ENCODE results near the gene NAV2. TPM values are rescaled to one million over a fixed set of nuclear protein-coding genes. Genes with fewer than 3 reads are reported as not detected.

The NAV2 gene
- total RNA-seq, 1 experiment from 2014 or later = 23.3 TPM

DNA sequence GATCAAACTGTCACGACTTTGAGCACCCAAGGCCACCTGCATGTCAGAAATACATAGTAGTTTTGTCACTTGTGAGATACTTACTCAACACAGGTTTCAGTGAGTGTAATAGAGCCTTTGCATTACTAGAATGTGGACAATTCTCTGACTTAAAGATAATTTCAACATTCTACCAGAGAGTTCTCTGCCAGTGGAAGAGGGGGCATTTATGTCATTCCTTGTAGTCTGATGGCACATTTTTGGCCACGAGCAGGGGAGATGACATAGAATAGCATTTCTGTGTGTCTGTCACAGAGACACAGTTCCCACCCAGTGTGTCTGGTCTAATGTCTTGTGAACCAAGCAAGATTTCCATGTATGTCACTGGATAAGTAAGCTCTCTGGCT lies 335.1 kb downstream of the NAV2 start:
- no TSS peak for BruUV-seq (replicated peaks)
- Histone ChIP-seq H4K20me1 (ENCODE audit: insufficient read depth) (no peaks in the 10 kb centered on the region; the same call in 1 of the 2 replicates), H3K9me3 (ENCODE audit: insufficient read depth, low read depth) (no peaks in the 10 kb centered on the region), H3K9me2 (ENCODE audit: insufficient read depth) (no peaks in the 10 kb centered on the region), H3F3A (ENCODE audit: insufficient read depth, low read depth) (no peaks in the 10 kb centered on the region), H3K27ac (no peak overlapping the region), H3K79me2 (ENCODE audit: low read depth) (no peaks in the 10 kb centered on the region), H3K4me2 (no peak overlapping the region), H3K4me3 (no peak overlapping the region), H2AFZ (no peak overlapping the region), H3K4me1 (replicated peaks; ENCODE audit: insufficient read depth) (no peaks in the 10 kb centered on the region), H3K36me3 (ENCODE audit: low read depth) (no peaks in the 10 kb centered on the region), H3K27me3 (ENCODE audit: insufficient read depth, low read depth) (no peaks in the 10 kb centered on the region)
- ChIA-PET POLR2A (ENCODE audit: unreplicated experiment) (no interaction called here), CTCF (no interaction called here)
- intact Hi-C loops (cut with micrococcal nuclease; ENCODE audit: unreplicated experiment) = no loop called here
- DNase-seq = no peak
- TF ChIP-seq CTCF (conservative IDR thresholded peaks at IDR 0.05) = no peak
- no peak for TF ChIP-seq EZH2 (IDR thresholded peaks at IDR 0.05; ENCODE audit: low read depth)

DNA sequence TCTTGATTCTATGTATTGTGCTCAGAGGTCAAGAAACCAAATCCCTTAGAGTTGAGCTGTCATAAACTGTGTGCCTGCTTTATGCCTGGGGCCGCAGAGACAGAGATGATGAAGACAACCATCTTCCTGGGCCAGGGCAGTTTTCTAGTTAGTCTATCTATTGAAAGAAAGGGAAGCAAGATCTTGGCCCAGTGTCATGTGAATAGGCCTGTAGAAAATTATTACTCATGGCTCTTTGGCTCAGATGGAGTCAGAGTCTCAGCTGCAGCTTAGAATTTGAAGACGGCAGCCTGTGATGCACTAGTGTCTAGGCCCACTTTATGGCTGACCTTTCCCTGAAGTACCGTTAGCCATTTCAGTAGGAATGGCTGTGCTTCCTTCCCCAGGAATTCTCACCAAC lies 335.6 kb downstream of the NAV2 start:
- no peak for DNase-seq
- no peaks in the 10 kb centered on the region; the same call in 1 of the 2 replicates for H4K20me1 ChIP-seq (ENCODE audit: insufficient read depth)
- ChIA-PET POLR2A (ENCODE audit: unreplicated experiment) (no interaction called here), CTCF (no interaction called here)
- H3K79me2 ChIP-seq (ENCODE audit: low read depth) = no peaks in the 10 kb centered on the region
- TF ChIP-seq EZH2 (IDR thresholded peaks at IDR 0.05; ENCODE audit: low read depth) = no peak
- TF ChIP-seq CTCF (conservative IDR thresholded peaks at IDR 0.05) = no peak
- H3K4me1 ChIP-seq (replicated peaks; ENCODE audit: insufficient read depth) = no peaks in the 10 kb centered on the region
- no peaks in the 10 kb centered on the region for H3F3A ChIP-seq (ENCODE audit: insufficient read depth, low read depth)
- H3K27me3 ChIP-seq (ENCODE audit: insufficient read depth, low read depth) = no peaks in the 10 kb centered on the region
- BruUV-seq (replicated peaks) = no TSS peak
- H3K9me3 ChIP-seq (ENCODE audit: insufficient read depth, low read depth) = no peaks in the 10 kb centered on the region
- no peak overlapping the region for H3K27ac ChIP-seq
- H3K4me2 ChIP-seq = no peak overlapping the region
- no peaks in the 10 kb centered on the region for H3K36me3 ChIP-seq (ENCODE audit: low read depth)
- intact Hi-C loops (cut with micrococcal nuclease; ENCODE audit: unreplicated experiment) = no loop called here
- no peaks in the 10 kb centered on the region for H3K9me2 ChIP-seq (ENCODE audit: insufficient read depth)
- no peak overlapping the region for H2AFZ ChIP-seq
- H3K4me3 ChIP-seq = no peak overlapping the region

DNA sequence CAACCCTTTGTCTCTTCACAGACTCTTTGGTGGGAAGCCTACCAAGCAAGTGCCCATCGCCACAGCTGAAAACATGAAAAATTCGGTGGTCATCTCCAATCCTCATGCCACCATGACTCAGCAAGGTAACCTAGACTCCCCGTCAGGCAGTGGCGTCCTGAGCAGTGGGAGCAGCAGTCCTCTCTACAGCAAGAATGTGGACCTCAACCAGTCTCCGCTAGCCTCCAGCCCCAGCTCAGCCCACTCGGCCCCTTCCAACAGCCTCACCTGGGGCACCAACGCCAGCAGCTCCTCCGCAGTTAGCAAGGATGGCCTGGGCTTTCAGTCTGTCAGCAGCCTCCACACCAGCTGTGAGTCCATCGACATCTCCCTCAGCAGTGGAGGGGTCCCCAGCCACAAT lies 336.1 kb downstream of the NAV2 start:
- H3K4me2 ChIP-seq = no peak overlapping the region
- CTCF ChIA-PET = no interaction called here
- no TSS peak for BruUV-seq (replicated peaks)
- H4K20me1 ChIP-seq (ENCODE audit: insufficient read depth) = no peaks in the 10 kb centered on the region; the same call in 1 of the 2 replicates
- no peaks in the 10 kb centered on the region for H3K79me2 ChIP-seq (ENCODE audit: low read depth)
- no peaks in the 10 kb centered on the region for H3K4me1 ChIP-seq (replicated peaks; ENCODE audit: insufficient read depth)
- no peaks in the 10 kb centered on the region for H3K36me3 ChIP-seq (ENCODE audit: low read depth)
- no peaks in the 10 kb centered on the region for H3K9me2 ChIP-seq (ENCODE audit: insufficient read depth)
- intact Hi-C loops (cut with micrococcal nuclease; ENCODE audit: unreplicated experiment) = no loop called here
- no peaks in the 10 kb centered on the region for H3K9me3 ChIP-seq (ENCODE audit: insufficient read depth, low read depth)
- H3K27ac ChIP-seq = no peak overlapping the region
- no peak for DNase-seq
- no peaks in the 10 kb centered on the region for H3K27me3 ChIP-seq (ENCODE audit: insufficient read depth, low read depth)
- POLR2A ChIA-PET (ENCODE audit: unreplicated experiment) = no interaction called here
- TF ChIP-seq CTCF (conservative IDR thresholded peaks at IDR 0.05) (no peak), EZH2 (IDR thresholded peaks at IDR 0.05; ENCODE audit: low read depth) (no peak)
- H2AFZ ChIP-seq = no peak overlapping the region
- H3K4me3 ChIP-seq = no peak overlapping the region
- H3F3A ChIP-seq (ENCODE audit: insufficient read depth, low read depth) = no peaks in the 10 kb centered on the region

Data from PC-9 (cell line).